ENCODE data around the gene MMEL1.

- no peak for TF ChIP-seq CTCF (conservative IDR thresholded peaks at IDR 0.05 in 1 of 2, IDR thresholded peaks at IDR 0.05 in 1 of 2; ENCODE audit: low read depth in 1 of 2, low read length in 2 of 2)
- no peak for TF ChIP-seq EZH2 (IDR thresholded peaks at IDR 0.05; ENCODE audit: low read length, missing control alignments)
These were observed 62.5 kb downstream of the MMEL1 start for GRCh38 chr1:2570332-2570731.

Measured in fibroblast of lung (primary cell).